Trophoblast cell (in vitro differentiated cells and primary cell): ENCODE results near the gene PCDHB13.
"Not testable (repeated sequence)": the region's sequence is repeated elsewhere in the genome, so short reads cannot be mapped to it uniquely, and the experiment has no call there.

Experiments used
- DNase-seq, 2 donors: peaks; one replicate each; pipeline ENCODE4 v3.0.0-alpha.2; 2016
- H2AFZ ChIP-seq: 2 replicates; pipeline ENCODE4 v1.6.1; 2013; ENCODE audit warnings: low read length, moderate library complexity, mild to moderate bottlenecking; ENCODE audit not compliant: insufficient read depth, poor library complexity
- H2AK5ac ChIP-seq: 2 replicates; pipeline ENCODE4 v1.6.1; 2013; ENCODE audit warnings: mild to moderate bottlenecking, low read length
- H2BK120ac ChIP-seq: 2 replicates; pipeline ENCODE4 v1.6.1; 2013; ENCODE audit warnings: low read length, mild to moderate bottlenecking, moderate library complexity; ENCODE audit not compliant: insufficient read depth, poor library complexity
- H2BK12ac ChIP-seq: 2 replicates; pipeline ENCODE4 v1.6.1; 2013; ENCODE audit warnings: mild to moderate bottlenecking, low read length, moderate library complexity
- H2BK5ac ChIP-seq: 2 replicates; pipeline ENCODE4 v1.6.1; 2013; ENCODE audit warnings: low read length, low read depth, moderate library complexity, mild to moderate bottlenecking; ENCODE audit not compliant: poor library complexity
- H3K14ac ChIP-seq: 2 replicates; pipeline ENCODE4 v1.6.1; 2013; ENCODE audit warnings: mild to moderate bottlenecking, low read length
- H3K18ac ChIP-seq: 2 replicates; pipeline ENCODE4 v1.6.1; 2013; ENCODE audit warnings: mild to moderate bottlenecking, low read length
- H3K23ac ChIP-seq: 2 replicates; pipeline ENCODE4 v1.6.1; 2013; ENCODE audit warnings: low read length
- H3K27ac ChIP-seq: 2 replicates; pipeline ENCODE4 v1.5.1; 2013; ENCODE audit warnings: low read depth, mild to moderate bottlenecking, inconsistent platforms, low read length, moderate library complexity
- H3K27me3 ChIP-seq: 2 replicates; pipeline ENCODE4 v1.6.1; 2013; ENCODE audit warnings: inconsistent platforms, mild to moderate bottlenecking, low read length, moderate library complexity; ENCODE audit not compliant: insufficient read depth
- H3K36me3 ChIP-seq, 2 experiments: 1 replicate in 1 of 2; 2 replicates in 1 of 2; pipeline ENCODE4 v1.6.1; 2013; ENCODE audit warnings: low read length in 2 of 2, mild to moderate bottlenecking in 2 of 2, moderate library complexity in 1 of 2; ENCODE audit not compliant: insufficient read depth in 2 of 2, control insufficient read depth in 1 of 2
- H3K4ac ChIP-seq: 2 replicates; pipeline ENCODE4 v1.6.1; 2013; ENCODE audit warnings: low read depth, mild to moderate bottlenecking, low read length, moderate library complexity
- H3K4me1 ChIP-seq, 2 experiments: 1 replicate in 1 of 2; 2 replicates in 1 of 2; pipeline ENCODE4 v1.6.1; 2013; ENCODE audit warnings: low read length in 2 of 2, mild to moderate bottlenecking in 2 of 2, moderate library complexity in 1 of 2; ENCODE audit not compliant: insufficient read depth in 2 of 2, control insufficient read depth in 1 of 2
- H3K4me2 ChIP-seq: 2 replicates; pipeline ENCODE4 v1.6.1; 2013; ENCODE audit warnings: inconsistent platforms, mild to moderate bottlenecking, low read length, moderate library complexity
- H3K4me3 ChIP-seq: 2 replicates; pipeline ENCODE4 v1.5.1; 2013; ENCODE audit warnings: mild to moderate bottlenecking, low read depth, low read length, inconsistent platforms
- H3K79me1 ChIP-seq: one replicate; pipeline ENCODE4 v1.6.1; 2013; ENCODE audit warnings: low read length
- H3K79me2 ChIP-seq: 2 replicates; pipeline ENCODE4 v1.6.1; 2013; ENCODE audit warnings: low read length, mild to moderate bottlenecking; ENCODE audit not compliant: control insufficient read depth, insufficient read depth, poor library complexity
- H3K9ac ChIP-seq: 2 replicates; pipeline ENCODE4 v1.6.1; 2013; ENCODE audit warnings: mild to moderate bottlenecking, low read length
- H3K9me3 ChIP-seq: 2 replicates; pipeline ENCODE4 v1.6.1; 2013; ENCODE audit warnings: low read depth, mild to moderate bottlenecking, control low read depth, inconsistent platforms, low read length; ENCODE audit not compliant: insufficient read depth
- H4K12ac ChIP-seq: 2 replicates; pipeline ENCODE4 v1.6.1; 2013; ENCODE audit warnings: low read depth, mild to moderate bottlenecking, low read length, moderate library complexity
- H4K8ac ChIP-seq: 2 replicates; pipeline ENCODE4 v1.6.1; 2013; ENCODE audit warnings: low read depth, mild to moderate bottlenecking, low read length, moderate library complexity
- H4K91ac ChIP-seq: one replicate; pipeline ENCODE4 v1.6.1; 2013; ENCODE audit warnings: low read depth, mild to moderate bottlenecking, low read length, moderate library complexity
- WGBS: extraction: QIAGEN DNeasy Blood & Tissue Kit; methylation state at CpG from one replicate; pipeline ENCODE4 v1.1.7; 2013; ENCODE audit warnings: missing lambda C conversion rate; ENCODE audit not compliant: insufficient read length, insufficient coverage; ENCODE audit errors: extremely low coverage; 5-methylcytosine and 5-hydroxymethylcytosine counted together

The PCDHB13 gene

DNA sequence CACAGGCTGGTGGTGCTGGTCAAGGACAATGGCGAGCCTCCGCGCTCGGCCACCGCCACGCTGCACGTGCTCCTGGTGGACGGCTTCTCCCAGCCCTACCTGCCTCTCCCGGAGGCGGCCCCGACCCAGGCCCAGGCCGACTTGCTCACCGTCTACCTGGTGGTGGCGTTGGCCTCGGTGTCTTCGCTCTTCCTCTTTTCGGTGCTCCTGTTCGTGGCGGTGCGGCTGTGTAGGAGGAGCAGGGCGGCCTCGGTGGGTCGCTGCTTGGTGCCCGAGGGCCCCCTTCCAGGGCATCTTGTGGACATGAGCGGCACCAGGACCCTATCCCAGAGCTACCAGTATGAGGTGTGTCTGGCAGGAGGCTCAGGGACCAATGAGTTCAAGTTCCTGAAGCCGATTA is 2.3 kb downstream of the PCDHB13 start:
- not testable (repeated sequence) for H3K79me1 ChIP-seq, H2BK5ac ChIP-seq, H2BK12ac ChIP-seq, H3K9me3 ChIP-seq, H3K27me3 ChIP-seq, H3K27ac ChIP-seq, H2BK120ac ChIP-seq, H3K4me2 ChIP-seq, H4K91ac ChIP-seq, H3K23ac ChIP-seq, H3K4me3 ChIP-seq, DNase-seq, H3K36me3 ChIP-seq, H3K9ac ChIP-seq, H4K12ac ChIP-seq, H3K79me2 ChIP-seq, H3K18ac ChIP-seq, H4K8ac ChIP-seq, H3K4ac ChIP-seq, H2AFZ ChIP-seq, H2AK5ac ChIP-seq, H3K14ac ChIP-seq, H3K4me1 ChIP-seq
- WGBS = no CpG with 5 or more reads among the region's 26 CpGs

- Histone ChIP-seq H2BK12ac (no peak within 1 kb of the TSS), H3K4me1 (no peaks in the 10 kb centered on the region), H3K9me3 (peaks cover 6% of the 10 kb centered on the region), H3K36me3 (no peaks in the 10 kb centered on the region), H2BK120ac (no peak within 1 kb of the TSS), H4K91ac (no peak within 1 kb of the TSS), H3K18ac (no peak within 1 kb of the TSS), H4K8ac (peak within 1 kb of the TSS; percentile 42), H3K4me3 (no peak within 1 kb of the TSS), H2AFZ (no peak within 1 kb of the TSS), H3K4me2 (peak within 1 kb of the TSS; percentile 8), H3K79me1 (no peaks in the 10 kb centered on the region), H3K27ac (no peak within 1 kb of the TSS), H3K4ac (no peak within 1 kb of the TSS), H2BK5ac (no peak within 1 kb of the TSS), H3K79me2 (no peaks in the 10 kb centered on the region), H3K27me3 (no peaks in the 10 kb centered on the region), H4K12ac (no peak within 1 kb of the TSS), H3K9ac (no peak within 1 kb of the TSS), H3K23ac (no peak within 1 kb of the TSS), H2AK5ac (no peak within 1 kb of the TSS), H3K14ac (no peak within 1 kb of the TSS)
- no CpG with 5 or more reads among the region's 15 CpGs for WGBS
- peak in 1 of 2 donors; percentile 3 for DNase-seq
Observed at GRCh38 chr5:141223112-141223783, 9.5 kb downstream of the PCDHB13 start, which contains the start of gene PCDHB14. PCDHB14 (plus strand) TSS chr5:141223343; CDS start chr5:141223506, 163 bp downstream.

GRCh38 chr5:141224844-141225243 is 11.1 kb downstream of the PCDHB13 start:
- not testable (repeated sequence) for H3K27ac ChIP-seq, H4K8ac ChIP-seq, H3K4me2 ChIP-seq, H4K91ac ChIP-seq, H3K4ac ChIP-seq, H3K4me1 ChIP-seq, H3K27me3 ChIP-seq, H2BK5ac ChIP-seq, H3K79me1 ChIP-seq, H3K79me2 ChIP-seq, H3K23ac ChIP-seq, H3K36me3 ChIP-seq, H3K14ac ChIP-seq, H4K12ac ChIP-seq, DNase-seq, H3K9ac ChIP-seq, H3K9me3 ChIP-seq, H3K18ac ChIP-seq, H2AFZ ChIP-seq, H2AK5ac ChIP-seq, H3K4me3 ChIP-seq, H2BK120ac ChIP-seq, H2BK12ac ChIP-seq
- WGBS = no CpG with 5 or more reads among the region's 40 CpGs

DNA sequence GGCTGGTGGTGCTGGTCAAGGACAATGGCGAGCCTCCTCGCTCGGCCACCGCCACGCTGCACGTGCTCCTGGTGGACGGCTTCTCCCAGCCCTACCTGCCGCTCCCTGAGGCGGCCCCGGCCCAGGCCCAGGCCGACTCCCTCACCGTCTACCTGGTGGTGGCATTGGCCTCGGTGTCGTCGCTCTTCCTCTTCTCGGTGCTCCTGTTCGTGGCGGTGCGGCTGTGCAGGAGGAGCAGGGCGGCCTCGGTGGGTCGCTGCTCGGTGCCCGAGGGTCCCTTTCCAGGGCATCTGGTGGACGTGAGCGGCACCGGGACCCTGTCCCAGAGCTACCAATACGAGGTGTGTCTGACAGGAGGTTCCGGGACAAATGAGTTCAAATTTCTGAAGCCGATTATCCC is 11.7 kb downstream of the PCDHB13 start:
- not testable (repeated sequence) for H3K4me2 ChIP-seq, H3K27me3 ChIP-seq
- WGBS = no CpG with 5 or more reads among the region's 30 CpGs

More for the DNA sequence above, 11.7 kb downstream of the PCDHB13 start:
- not testable (repeated sequence) for DNase-seq, H3K79me1 ChIP-seq, H3K79me2 ChIP-seq, H3K27ac ChIP-seq, H2BK12ac ChIP-seq, H2BK5ac ChIP-seq, H4K91ac ChIP-seq, H3K9me3 ChIP-seq, H3K4ac ChIP-seq, H2AK5ac ChIP-seq, H3K14ac ChIP-seq, H3K23ac ChIP-seq, H3K4me1 ChIP-seq, H4K12ac ChIP-seq, H4K8ac ChIP-seq, H3K18ac ChIP-seq, H2AFZ ChIP-seq, H3K36me3 ChIP-seq, H3K4me3 ChIP-seq, H2BK120ac ChIP-seq, H3K9ac ChIP-seq
